ENCODE data around the gene BNC2.
A peak's percentile ranks its signal among the peaks of the same experiment; 100 is the strongest.

Gene BNC2

DNA sequence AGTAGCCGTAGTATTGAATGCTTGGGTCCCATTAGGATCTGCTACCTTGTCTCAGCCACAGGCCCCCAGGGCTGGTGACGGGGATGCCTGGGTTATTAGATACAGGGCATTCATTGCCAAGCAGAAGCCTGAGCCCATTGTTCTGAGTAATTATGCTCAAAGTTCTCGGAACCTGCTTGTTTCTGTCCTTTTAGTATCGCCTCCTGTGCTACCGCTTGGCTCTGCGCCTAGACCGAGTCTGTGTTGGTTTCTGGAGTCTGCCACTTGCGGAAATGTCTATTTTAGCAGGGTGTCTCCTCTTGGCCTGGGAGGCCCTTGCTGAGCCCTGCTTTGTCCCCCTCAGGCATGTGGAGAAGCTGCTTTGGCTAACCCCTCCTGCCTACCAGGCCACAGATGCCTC is 506.1 kb downstream of the BNC2 start:
- Histone ChIP-seq H3K9me3 (no peaks in the 10 kb centered on the region), H3K4me3 (ENCODE audit: low read depth, low read length) (no peak overlapping the region), H3K27me3 (no peaks in the 10 kb centered on the region), H3K4me1 (peaks cover 6% of the 10 kb centered on the region; the same call in 1 of the 2 replicates), H3K36me3 (no peaks in the 10 kb centered on the region)
- peak; percentile 39 for DNase-seq
- no peak for TF ChIP-seq CTCF (IDR thresholded peaks at IDR 0.05; ENCODE audit: low read depth, low read length)

DNA sequence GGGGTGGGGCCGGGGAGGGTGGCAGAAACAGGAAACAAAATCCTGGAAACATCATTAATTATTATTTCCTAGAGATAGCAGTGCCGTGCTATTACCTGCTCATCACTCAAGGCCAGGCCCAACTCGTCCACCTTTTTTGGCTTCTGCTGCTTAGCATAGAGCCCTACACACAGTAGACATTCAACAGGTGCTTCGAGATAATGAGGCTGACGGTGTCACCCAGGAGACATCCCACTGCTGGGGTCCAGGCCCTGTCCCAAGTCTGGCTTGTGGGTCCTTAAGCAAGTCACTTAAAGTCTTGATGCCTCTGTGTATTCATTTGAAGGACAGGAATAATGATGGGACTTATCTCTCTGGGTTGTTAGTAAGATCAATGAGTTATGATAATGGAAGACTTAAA is 506.6 kb downstream of the BNC2 start:
- H3K4me3 ChIP-seq (ENCODE audit: low read depth, low read length): no peak overlapping the region
- H3K36me3 ChIP-seq: no peaks in the 10 kb centered on the region
- H3K9me3 ChIP-seq: no peaks in the 10 kb centered on the region
- no peaks in the 10 kb centered on the region for H3K27me3 ChIP-seq
- DNase-seq: no peak
- TF ChIP-seq CTCF (IDR thresholded peaks at IDR 0.05; ENCODE audit: low read depth, low read length): no peak
- H3K4me1 ChIP-seq: peaks cover 6% of the 10 kb centered on the region; the same call in 1 of the 2 replicates

DNA sequence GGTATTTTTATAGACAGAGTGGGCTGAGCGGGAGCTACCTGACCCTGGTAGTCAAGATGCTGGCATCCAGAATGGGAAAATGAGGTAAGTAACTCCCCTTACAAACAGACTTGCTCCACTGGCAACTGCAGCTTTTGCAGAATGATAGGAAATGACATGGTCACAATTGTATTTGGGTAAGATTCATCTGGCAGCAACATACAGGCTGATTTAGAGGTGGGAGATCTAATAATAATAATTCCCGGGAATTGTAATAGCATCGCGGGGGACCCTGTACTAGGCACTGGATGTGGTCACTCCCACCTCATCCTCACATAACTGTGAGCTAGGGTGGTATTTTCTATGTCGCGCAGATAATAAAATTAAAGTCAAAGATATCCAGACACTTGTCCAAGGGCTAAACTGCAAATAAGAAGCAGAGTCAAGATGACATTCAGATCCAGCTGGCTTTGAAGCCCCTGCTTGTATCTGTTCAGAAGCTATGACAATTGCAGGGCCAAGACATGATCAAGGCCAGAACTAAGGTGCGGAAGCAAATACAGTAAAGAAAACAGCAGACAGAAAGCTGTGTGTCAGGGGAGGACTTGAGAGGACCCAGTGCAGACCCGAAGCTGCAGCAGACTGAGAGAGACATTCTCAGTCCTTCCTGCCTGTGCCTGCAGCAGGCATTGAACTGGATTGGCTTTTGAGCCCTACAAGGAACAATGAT is 507.2 kb downstream of the BNC2 start:
- Histone ChIP-seq H3K36me3 (no peaks in the 10 kb centered on the region), H3K27me3 (no peaks in the 10 kb centered on the region), H3K4me3 (ENCODE audit: low read depth, low read length) (no peak overlapping the region), H3K4me1 (peaks cover 10% of the 10 kb centered on the region), H3K9me3 (no peaks in the 10 kb centered on the region)
- TF ChIP-seq CTCF (IDR thresholded peaks at IDR 0.05; ENCODE audit: low read depth, low read length): no peak
- DNase-seq: no peak

- H3K36me3 ChIP-seq: no peaks in the 10 kb centered on the region
- DNase-seq: no peak
- peaks cover 10% of the 10 kb centered on the region for H3K4me1 ChIP-seq
- no peaks in the 10 kb centered on the region for H3K9me3 ChIP-seq
- H3K27me3 ChIP-seq: no peaks in the 10 kb centered on the region
- H3K4me3 ChIP-seq (ENCODE audit: low read depth, low read length): no peak overlapping the region
- TF ChIP-seq CTCF (IDR thresholded peaks at IDR 0.05; ENCODE audit: low read depth, low read length): no peak
These were observed 508.5 kb downstream of the BNC2 start for GRCh38 chr9:16361939-16362338.

GRCh38 chr9:16361118-16361517 is 509.4 kb downstream of the BNC2 start:
- Histone ChIP-seq H3K9me3 (no peaks in the 10 kb centered on the region), H3K4me1 (peaks cover 10% of the 10 kb centered on the region), H3K36me3 (no peaks in the 10 kb centered on the region), H3K4me3 (ENCODE audit: low read depth, low read length) (no peak overlapping the region), H3K27me3 (no peaks in the 10 kb centered on the region)
- TF ChIP-seq CTCF (IDR thresholded peaks at IDR 0.05; ENCODE audit: low read depth, low read length): no peak
- no peak for DNase-seq

- peaks cover 10% of the 10 kb centered on the region for H3K4me1 ChIP-seq
- H3K9me3 ChIP-seq: no peaks in the 10 kb centered on the region
- no peak for TF ChIP-seq CTCF (IDR thresholded peaks at IDR 0.05; ENCODE audit: low read depth, low read length)
- H3K4me3 ChIP-seq (ENCODE audit: low read depth, low read length): no peak overlapping the region
- no peaks in the 10 kb centered on the region for H3K36me3 ChIP-seq
- no peaks in the 10 kb centered on the region for H3K27me3 ChIP-seq
- DNase-seq: no peak
These were observed 510.2 kb downstream of the BNC2 start for GRCh38 chr9:16360247-16360646.
